ENCODE results near the gene ZNF862.

ZNF862 gene

DNA sequence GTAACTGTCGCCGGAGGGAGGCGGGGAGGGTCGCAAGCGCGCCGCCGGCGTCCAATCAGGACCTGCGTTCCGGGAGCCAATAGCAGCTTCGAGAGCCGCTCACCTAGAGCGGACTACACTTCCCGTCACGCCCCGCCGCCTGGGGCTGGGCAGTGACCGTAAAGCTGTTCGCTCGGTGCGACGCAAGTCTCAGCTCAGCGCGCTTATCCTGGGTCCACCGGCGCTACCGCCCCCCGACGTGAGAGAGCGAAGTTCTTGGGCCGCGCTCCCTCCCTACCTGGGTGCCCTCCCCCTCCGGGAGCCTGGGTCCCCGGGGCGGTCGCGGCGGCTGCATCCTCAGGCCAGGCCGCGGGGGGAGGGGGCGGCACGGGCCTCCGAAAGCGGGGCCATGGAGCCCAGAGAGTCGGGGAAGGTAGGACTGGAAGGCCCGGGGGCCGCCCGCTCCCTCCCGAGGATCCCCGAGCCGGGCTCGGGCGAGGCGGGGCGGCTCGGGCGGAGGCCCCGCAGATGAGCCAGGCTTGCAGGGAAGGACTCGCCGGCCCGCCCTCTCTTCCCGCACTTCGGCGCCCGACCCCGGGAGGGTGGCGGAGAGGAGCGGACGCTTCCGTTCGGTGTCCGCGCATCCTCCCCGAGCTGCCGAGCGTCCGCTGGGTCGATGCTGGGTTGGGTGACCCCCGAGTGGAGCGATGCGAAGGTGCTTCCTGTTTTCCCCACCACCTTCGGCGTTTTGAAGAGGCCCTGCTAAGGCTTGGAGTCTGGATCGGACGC lies at the start of gene ZNF862:
TSS of gene ZNF862 (plus strand) at position 152 of the 768 bp plus-strand sequence. CDS start at position 389, 237 bp downstream.
- Histone ChIP-seq H3K9me3 (ENCODE audit: control insufficient read depth in 2 of 2, low read length in 2 of 2) (no peaks in the 10 kb centered on the region), H3K27ac (ENCODE audit: low read length) (peak within 1 kb of the TSS; percentile 66), H3K4me3 (ENCODE audit: low read length in 2 of 2) (peak within 1 kb of the TSS; percentile 88 to 92), H3K9ac (ENCODE audit: low read length in 2 of 2) (peak within 1 kb of the TSS; percentile 73 to 86), H3K36me3 (ENCODE audit: control insufficient read depth in 2 of 2, insufficient read depth in 2 of 2, low read length in 2 of 2) (no peaks in the 10 kb centered on the region), H3K4me1 (ENCODE audit: control insufficient read depth, insufficient read depth, low read length) (peaks cover 7% of the 10 kb centered on the region), H3K27me3 (ENCODE audit: control insufficient read depth in 1 of 2, insufficient read depth in 2 of 2, low read length in 2 of 2) (no peaks in the 10 kb centered on the region)

DNA sequence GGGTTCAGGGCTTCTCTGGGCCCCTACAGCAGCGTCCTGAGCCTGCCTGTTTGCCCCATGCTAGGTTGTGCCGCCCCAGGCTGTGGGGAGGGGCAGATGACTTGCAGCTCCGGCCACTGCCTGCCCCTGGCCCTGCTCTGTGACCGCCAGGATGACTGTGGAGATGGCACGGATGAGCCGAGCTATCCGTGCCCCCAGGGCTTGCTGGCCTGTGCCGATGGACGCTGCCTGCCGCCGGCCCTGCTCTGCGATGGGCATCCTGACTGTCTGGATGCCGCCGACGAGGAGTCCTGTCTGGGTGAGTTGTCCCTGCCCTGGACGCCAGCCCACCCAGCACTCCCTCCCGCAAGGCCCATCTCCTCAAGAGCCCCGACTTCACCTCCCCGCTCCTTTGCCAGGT lies 49.1 kb upstream of the ZNF862 start:
- Histone ChIP-seq H3K27ac (ENCODE audit: low read length) (no peak overlapping the region), H3K4me1 (ENCODE audit: control insufficient read depth, insufficient read depth, low read length) (peaks cover 8% of the 10 kb centered on the region), H3K27me3 (ENCODE audit: control insufficient read depth in 1 of 2, insufficient read depth in 2 of 2, low read length in 2 of 2) (peaks cover 24 to 25% of the 10 kb centered on the region in 2 donors), H3K4me3 (ENCODE audit: low read length in 2 of 2) (no peak overlapping the region), H3K36me3 (ENCODE audit: control insufficient read depth in 2 of 2, insufficient read depth in 2 of 2, low read length in 2 of 2) (no peaks in the 10 kb centered on the region), H3K9ac (ENCODE audit: low read length in 2 of 2) (no peak overlapping the region), H3K9me3 (ENCODE audit: control insufficient read depth in 2 of 2, low read length in 2 of 2) (no peaks in the 10 kb centered on the region)

DNA sequence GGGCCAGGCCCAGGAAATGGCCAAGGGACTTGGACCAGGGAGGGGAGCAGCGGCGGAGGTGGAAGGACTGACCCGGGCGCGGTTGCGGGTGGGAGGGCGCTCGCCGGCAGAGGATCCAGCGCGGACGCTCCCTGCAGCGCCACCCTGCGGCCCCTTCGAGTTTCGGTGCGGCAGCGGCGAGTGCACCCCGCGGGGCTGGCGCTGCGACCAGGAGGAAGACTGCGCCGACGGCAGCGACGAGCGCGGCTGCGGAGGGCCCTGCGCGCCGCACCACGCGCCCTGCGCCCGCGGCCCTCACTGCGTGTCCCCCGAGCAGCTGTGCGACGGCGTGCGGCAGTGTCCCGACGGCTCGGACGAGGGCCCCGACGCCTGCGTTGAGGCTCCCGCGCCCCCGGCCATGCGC lies 48.0 kb upstream of the ZNF862 start:
- no peaks in the 10 kb centered on the region for H3K36me3 ChIP-seq (ENCODE audit: control insufficient read depth in 2 of 2, insufficient read depth in 2 of 2, low read length in 2 of 2)
- peaks cover 23 to 24% of the 10 kb centered on the region in 2 donors for H3K27me3 ChIP-seq (ENCODE audit: control insufficient read depth in 1 of 2, insufficient read depth in 2 of 2, low read length in 2 of 2)
- no peak overlapping the region for H3K9ac ChIP-seq (ENCODE audit: low read length in 2 of 2)
- H3K9me3 ChIP-seq (ENCODE audit: control insufficient read depth in 2 of 2, low read length in 2 of 2): no peaks in the 10 kb centered on the region
- H3K4me1 ChIP-seq (ENCODE audit: control insufficient read depth, insufficient read depth, low read length): peaks cover 8% of the 10 kb centered on the region
- no peak overlapping the region for H3K27ac ChIP-seq (ENCODE audit: low read length)
- no peak overlapping the region for H3K4me3 ChIP-seq (ENCODE audit: low read length in 2 of 2)

DNA sequence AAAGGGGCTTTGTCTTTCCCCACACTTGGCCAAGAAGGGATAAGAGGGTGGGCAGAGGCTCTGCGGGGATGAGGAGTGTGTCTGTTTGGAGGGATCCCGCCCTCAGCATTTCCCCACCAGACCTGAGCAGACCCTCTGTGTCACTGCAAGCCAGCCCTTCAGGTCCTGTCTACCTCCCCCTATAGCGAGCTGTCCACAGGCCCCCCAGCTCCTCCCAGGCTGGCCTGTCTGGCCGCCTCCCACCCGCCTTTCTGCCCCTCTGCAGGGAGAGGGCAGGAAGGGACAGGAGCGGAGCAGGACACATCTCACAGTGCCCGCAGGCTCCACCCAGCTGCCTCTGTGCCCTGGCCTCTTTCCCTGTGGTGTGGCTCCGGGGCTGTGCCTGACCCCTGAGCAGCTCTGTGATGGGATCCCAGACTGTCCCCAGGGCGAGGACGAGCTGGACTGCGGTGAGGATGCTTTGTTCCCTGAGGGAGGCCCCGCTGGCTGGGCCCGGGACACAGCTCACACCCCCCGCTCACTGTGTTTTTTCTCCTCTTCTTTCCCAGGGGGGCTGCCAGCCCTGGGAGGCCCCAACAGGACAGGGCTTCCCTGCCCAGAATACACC lies 47.3 kb upstream of the ZNF862 start:
- Histone ChIP-seq H3K9me3 (ENCODE audit: control insufficient read depth in 2 of 2, low read length in 2 of 2) (no peaks in the 10 kb centered on the region), H3K4me3 (ENCODE audit: low read length in 2 of 2) (no peak overlapping the region), H3K9ac (ENCODE audit: low read length in 2 of 2) (no peak overlapping the region), H3K4me1 (ENCODE audit: control insufficient read depth, insufficient read depth, low read length) (peaks cover 8% of the 10 kb centered on the region), H3K27me3 (ENCODE audit: control insufficient read depth in 1 of 2, insufficient read depth in 2 of 2, low read length in 2 of 2) (peaks cover 23 to 24% of the 10 kb centered on the region in 2 donors), H3K27ac (ENCODE audit: low read length) (no peak overlapping the region), H3K36me3 (ENCODE audit: control insufficient read depth in 2 of 2, insufficient read depth in 2 of 2, low read length in 2 of 2) (no peaks in the 10 kb centered on the region)

DNA sequence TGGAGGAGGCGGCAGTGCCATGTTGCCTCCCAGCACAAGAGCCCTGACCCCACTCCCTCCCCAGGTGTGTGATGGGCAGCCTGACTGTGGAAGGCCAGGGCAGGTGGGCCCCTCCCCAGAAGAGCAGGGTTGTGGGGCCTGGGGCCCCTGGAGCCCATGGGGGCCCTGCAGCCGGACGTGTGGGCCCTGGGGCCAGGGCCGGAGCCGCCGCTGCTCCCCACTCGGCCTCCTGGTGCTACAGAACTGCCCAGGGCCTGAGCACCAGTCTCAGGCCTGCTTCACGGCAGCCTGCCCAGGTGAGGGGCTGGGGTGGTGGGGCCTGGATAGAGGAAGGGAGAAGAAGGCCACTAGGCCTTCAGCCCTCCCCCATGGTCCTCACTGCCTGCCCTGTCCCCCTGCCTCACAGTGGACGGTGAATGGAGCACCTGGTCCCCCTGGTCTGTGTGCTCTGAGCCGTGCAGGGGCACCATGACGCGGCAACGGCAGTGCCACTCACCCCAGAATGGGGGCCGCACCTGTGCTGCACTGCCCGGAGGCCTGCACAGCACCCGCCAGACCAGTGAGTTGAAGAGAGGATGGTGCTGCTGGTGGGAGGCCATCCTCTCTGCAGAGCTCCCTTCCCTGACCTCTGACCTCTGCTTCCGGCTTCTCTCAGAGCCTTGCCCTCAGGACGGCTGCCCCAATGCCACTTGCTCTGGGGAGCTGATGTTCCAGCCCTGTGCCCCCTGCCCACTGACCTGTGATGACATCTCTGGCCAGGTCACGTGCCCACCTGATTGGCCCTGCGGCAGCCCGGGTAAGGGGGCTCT lies 46.6 kb upstream of the ZNF862 start:
- Histone ChIP-seq H3K9me3 (ENCODE audit: control insufficient read depth in 2 of 2, low read length in 2 of 2) (no peaks in the 10 kb centered on the region), H3K9ac (ENCODE audit: low read length in 2 of 2) (no peak overlapping the region), H3K36me3 (ENCODE audit: control insufficient read depth in 2 of 2, insufficient read depth in 2 of 2, low read length in 2 of 2) (no peaks in the 10 kb centered on the region), H3K27ac (ENCODE audit: low read length) (no peak overlapping the region), H3K27me3 (ENCODE audit: control insufficient read depth in 1 of 2, insufficient read depth in 2 of 2, low read length in 2 of 2) (peaks cover 23 to 24% of the 10 kb centered on the region in 2 donors), H3K4me3 (ENCODE audit: low read length in 2 of 2) (no peak overlapping the region), H3K4me1 (ENCODE audit: control insufficient read depth, insufficient read depth, low read length) (peaks cover 8% of the 10 kb centered on the region)

DNA sequence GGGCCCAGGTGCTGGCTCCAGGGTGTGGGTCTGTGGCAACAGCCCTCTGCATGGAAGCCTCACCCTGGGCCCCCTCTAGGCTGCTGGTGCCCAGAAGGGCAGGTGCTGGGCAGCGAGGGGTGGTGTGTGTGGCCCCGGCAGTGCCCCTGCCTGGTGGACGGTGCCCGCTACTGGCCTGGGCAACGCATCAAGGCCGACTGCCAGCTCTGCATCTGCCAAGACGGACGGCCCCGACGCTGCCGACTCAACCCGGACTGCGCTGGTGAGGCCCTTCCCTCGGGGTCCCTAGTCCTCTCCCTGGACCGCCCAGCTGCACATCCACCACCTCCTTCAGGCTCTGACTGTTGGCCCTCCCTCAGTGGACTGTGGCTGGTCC lies 46.0 kb upstream of the ZNF862 start:
- H3K4me3 ChIP-seq (ENCODE audit: low read length in 2 of 2): no peak overlapping the region
- H3K4me1 ChIP-seq (ENCODE audit: control insufficient read depth, insufficient read depth, low read length): peaks cover 8% of the 10 kb centered on the region
- peaks cover 23 to 24% of the 10 kb centered on the region in 2 donors for H3K27me3 ChIP-seq (ENCODE audit: control insufficient read depth in 1 of 2, insufficient read depth in 2 of 2, low read length in 2 of 2)
- H3K9ac ChIP-seq (ENCODE audit: low read length in 2 of 2): no peak overlapping the region
- H3K36me3 ChIP-seq (ENCODE audit: control insufficient read depth in 2 of 2, insufficient read depth in 2 of 2, low read length in 2 of 2): no peaks in the 10 kb centered on the region
- no peaks in the 10 kb centered on the region for H3K9me3 ChIP-seq (ENCODE audit: control insufficient read depth in 2 of 2, low read length in 2 of 2)
- H3K27ac ChIP-seq (ENCODE audit: low read length): no peak overlapping the region

DNA sequence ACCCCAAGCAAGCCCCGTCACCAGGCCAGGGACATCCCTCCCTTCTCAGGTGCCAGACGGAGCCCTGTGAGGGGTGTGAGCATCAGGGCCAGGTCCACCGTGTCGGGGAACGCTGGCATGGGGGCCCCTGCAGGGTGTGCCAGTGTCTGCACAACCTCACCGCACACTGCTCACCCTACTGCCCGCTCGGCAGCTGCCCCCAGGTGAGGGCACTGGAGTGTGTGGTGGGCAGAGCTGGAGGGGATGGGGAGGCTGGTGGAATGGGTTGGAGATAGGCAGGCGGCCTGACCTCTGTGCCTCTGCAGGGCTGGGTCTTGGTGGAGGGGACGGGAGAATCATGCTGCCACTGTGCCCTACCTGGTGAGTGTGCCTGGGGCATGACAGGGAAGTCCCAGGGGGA lies 44.9 kb upstream of the ZNF862 start:
- Histone ChIP-seq H3K36me3 (ENCODE audit: control insufficient read depth in 2 of 2, insufficient read depth in 2 of 2, low read length in 2 of 2) (no peaks in the 10 kb centered on the region), H3K9me3 (ENCODE audit: control insufficient read depth in 2 of 2, low read length in 2 of 2) (no peaks in the 10 kb centered on the region), H3K9ac (ENCODE audit: low read length in 2 of 2) (no peak overlapping the region), H3K4me3 (ENCODE audit: low read length in 2 of 2) (no peak overlapping the region), H3K4me1 (ENCODE audit: control insufficient read depth, insufficient read depth, low read length) (peaks cover 8% of the 10 kb centered on the region), H3K27ac (ENCODE audit: low read length) (no peak overlapping the region), H3K27me3 (ENCODE audit: control insufficient read depth in 1 of 2, insufficient read depth in 2 of 2, low read length in 2 of 2) (peaks cover 21 to 24% of the 10 kb centered on the region in 2 donors)

DNA sequence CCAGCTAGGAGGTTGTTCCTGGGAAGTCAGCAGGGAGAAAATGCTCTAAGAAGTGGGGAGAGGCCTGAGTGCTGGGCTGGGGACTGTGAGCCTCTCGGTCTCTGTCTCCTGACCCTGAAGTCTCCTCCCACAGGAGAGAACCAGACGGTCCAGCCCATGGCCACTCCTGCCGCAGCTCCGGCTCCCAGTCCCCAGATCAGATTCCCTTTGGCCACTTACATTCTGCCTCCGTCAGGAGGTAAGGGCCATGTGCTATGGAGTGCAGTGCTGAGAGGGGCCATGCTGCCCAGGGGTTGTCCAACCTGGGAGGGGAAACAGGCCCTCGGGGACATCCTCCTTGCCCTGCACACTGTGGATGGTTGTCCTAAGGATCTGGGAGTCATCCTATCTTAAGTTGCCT lies 43.5 kb upstream of the ZNF862 start:
- no peak overlapping the region for H3K9ac ChIP-seq (ENCODE audit: low read length in 2 of 2)
- H3K4me1 ChIP-seq (ENCODE audit: control insufficient read depth, insufficient read depth, low read length): peaks cover 8% of the 10 kb centered on the region
- H3K27ac ChIP-seq (ENCODE audit: low read length): no peak overlapping the region
- H3K4me3 ChIP-seq (ENCODE audit: low read length in 2 of 2): no peak overlapping the region
- H3K9me3 ChIP-seq (ENCODE audit: control insufficient read depth in 2 of 2, low read length in 2 of 2): no peaks in the 10 kb centered on the region
- H3K36me3 ChIP-seq (ENCODE audit: control insufficient read depth in 2 of 2, insufficient read depth in 2 of 2, low read length in 2 of 2): no peaks in the 10 kb centered on the region
- peaks cover 11 to 14% of the 10 kb centered on the region in 2 donors for H3K27me3 ChIP-seq (ENCODE audit: control insufficient read depth in 1 of 2, insufficient read depth in 2 of 2, low read length in 2 of 2)

DNA sequence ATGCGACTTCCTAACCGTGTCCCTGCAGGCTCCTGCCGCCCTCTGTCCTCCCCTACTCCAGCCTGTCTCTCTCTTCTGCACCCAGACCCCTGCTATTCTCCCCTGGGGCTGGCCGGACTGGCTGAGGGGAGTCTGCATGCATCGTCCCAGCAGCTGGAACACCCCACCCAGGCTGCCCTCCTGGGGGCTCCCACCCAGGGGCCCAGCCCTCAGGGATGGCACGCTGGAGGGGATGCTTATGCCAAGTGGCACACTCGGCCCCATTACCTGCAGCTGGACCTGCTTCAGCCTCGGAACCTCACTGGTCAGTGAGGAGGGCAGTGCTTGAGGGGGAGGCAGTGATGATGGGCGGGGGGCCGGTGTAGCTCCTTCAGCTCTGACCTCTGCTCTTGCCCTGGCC lies 43.0 kb upstream of the ZNF862 start:
- Histone ChIP-seq H3K27me3 (ENCODE audit: control insufficient read depth in 1 of 2, insufficient read depth in 2 of 2, low read length in 2 of 2) (peaks cover 7 to 10% of the 10 kb centered on the region in 2 donors), H3K9me3 (ENCODE audit: control insufficient read depth in 2 of 2, low read length in 2 of 2) (no peaks in the 10 kb centered on the region)

DNA sequence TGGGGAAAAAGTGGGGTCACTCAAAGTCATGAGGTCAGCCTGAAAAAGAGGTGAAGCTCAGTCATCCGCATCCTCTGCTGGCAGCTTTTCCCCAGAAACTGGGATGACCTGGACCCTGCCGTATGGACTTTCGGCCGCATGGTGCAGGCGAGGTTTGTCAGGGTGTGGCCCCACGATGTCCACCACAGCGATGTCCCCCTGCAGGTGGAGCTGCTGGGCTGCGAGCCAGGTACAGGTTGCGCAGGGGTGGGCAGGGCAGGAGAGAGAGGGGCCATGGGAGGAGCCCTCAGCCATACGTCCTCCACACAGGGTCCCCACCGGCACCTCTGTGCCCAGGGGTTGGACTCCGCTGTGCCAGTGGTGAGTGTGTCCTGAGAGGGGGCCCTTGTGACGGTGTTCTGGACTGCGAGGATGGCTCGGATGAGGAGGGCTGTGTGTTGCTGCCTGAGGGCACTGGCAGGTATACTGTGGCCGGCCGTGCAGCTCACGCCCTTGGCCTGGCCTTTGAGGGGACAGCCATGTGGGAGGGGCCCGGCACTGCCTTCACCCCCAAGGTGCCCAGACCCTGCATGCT lies 41.8 kb upstream of the ZNF862 start:
- Histone ChIP-seq H3K9ac (ENCODE audit: low read length in 2 of 2) (no peak overlapping the region), H3K9me3 (ENCODE audit: control insufficient read depth in 2 of 2, low read length in 2 of 2) (no peaks in the 10 kb centered on the region), H3K4me1 (ENCODE audit: control insufficient read depth, insufficient read depth, low read length) (no peaks in the 10 kb centered on the region), H3K27me3 (ENCODE audit: control insufficient read depth in 1 of 2, insufficient read depth in 2 of 2, low read length in 2 of 2) (peaks cover 0 to 2% of the 10 kb centered on the region in 2 donors), H3K36me3 (ENCODE audit: control insufficient read depth in 2 of 2, insufficient read depth in 2 of 2, low read length in 2 of 2) (no peaks in the 10 kb centered on the region), H3K4me3 (ENCODE audit: low read length in 2 of 2) (no peak overlapping the region), H3K27ac (ENCODE audit: low read length) (no peak overlapping the region)

More for the DNA sequence above, 43.0 kb upstream of the ZNF862 start:
- Histone ChIP-seq H3K4me3 (ENCODE audit: low read length in 2 of 2) (no peak overlapping the region), H3K9ac (ENCODE audit: low read length in 2 of 2) (no peak overlapping the region), H3K4me1 (ENCODE audit: control insufficient read depth, insufficient read depth, low read length) (peaks cover 3% of the 10 kb centered on the region), H3K36me3 (ENCODE audit: control insufficient read depth in 2 of 2, insufficient read depth in 2 of 2, low read length in 2 of 2) (no peaks in the 10 kb centered on the region), H3K27ac (ENCODE audit: low read length) (no peak overlapping the region)
